NCI-H446 (cell line): ENCODE results near the gene RPS6KA2.

ENCODE experiments used
- DNase-seq, 2 experiments: peaks; one replicate each; lab custom pipeline; 2025; lab: John Stamatoyannopoulos, UW

Gene RPS6KA2

GRCh38 chr6:166448432-166448831 lies 178.6 kb downstream of the RPS6KA2 start:
- no peak for DNase-seq

- no peak for DNase-seq
Measured at GRCh38 chr6:166446567-166447065, 180.4 kb downstream of the RPS6KA2 start.

- no peak for DNase-seq
Measured at GRCh38 chr6:166446146-166446545, 180.9 kb downstream of the RPS6KA2 start.

- DNase-seq, result no peak
Measured at GRCh38 chr6:166444446-166444845, 182.6 kb downstream of the RPS6KA2 start.

- DNase-seq, result no peak
Measured at GRCh38 chr6:166443166-166443565, 183.9 kb downstream of the RPS6KA2 start.

- DNase-seq, result no peak
Measured at GRCh38 chr6:166442131-166442685, 184.8 kb downstream of the RPS6KA2 start.

- no peak for DNase-seq
Measured at GRCh38 chr6:166441325-166442078, 185.5 kb downstream of the RPS6KA2 start.

- no peak for DNase-seq
Measured at GRCh38 chr6:166440729-166441128, 186.3 kb downstream of the RPS6KA2 start.

GRCh38 chr6:166440106-166440505 lies 186.9 kb downstream of the RPS6KA2 start:
- DNase-seq, result no peak

GRCh38 chr6:166439366-166440091 lies 187.5 kb downstream of the RPS6KA2 start:
- no peak for DNase-seq

GRCh38 chr6:166438211-166438861 lies 188.7 kb downstream of the RPS6KA2 start:
- no peak for DNase-seq

GRCh38 chr6:166437661-166438060 lies 189.4 kb downstream of the RPS6KA2 start:
- DNase-seq, result no peak

GRCh38 chr6:166436195-166437139 lies 190.6 kb downstream of the RPS6KA2 start:
- no peak for DNase-seq

GRCh38 chr6:166435574-166435973 lies 191.5 kb downstream of the RPS6KA2 start:
- no peak for DNase-seq

- no peak for DNase-seq
Measured at GRCh38 chr6:166434336-166434735, 192.7 kb downstream of the RPS6KA2 start.

GRCh38 chr6:166433096-166433495 lies 194.0 kb downstream of the RPS6KA2 start:
- no peak for DNase-seq

GRCh38 chr6:166430269-166430668 lies 196.8 kb downstream of the RPS6KA2 start:
- no peak for DNase-seq

GRCh38 chr6:166424431-166424830 lies 202.6 kb downstream of the RPS6KA2 start:
- no peak for DNase-seq

GRCh38 chr6:166423781-166424180 lies 203.3 kb downstream of the RPS6KA2 start:
- no peak for DNase-seq

- DNase-seq, result no peak
Measured at GRCh38 chr6:166423051-166423745, 203.9 kb downstream of the RPS6KA2 start.
